HEK293T (cell line): ENCODE measurements around the gene HLA-F.

Source experiments
- ARNT ChIP-seq: fragments of 450-650 bp; IDR thresholded peaks from 2 replicates; pipeline ENCODE4 v1.6.1; 2017; ENCODE audit warnings: mild to moderate bottlenecking
- BHLHE40 ChIP-seq: fragments of 450-650 bp; IDR thresholded peaks from 2 replicates; pipeline ENCODE4 v1.6.1; 2016; ENCODE audit warnings: mild to moderate bottlenecking, moderate library complexity, borderline replicate concordance
- CTBP1 ChIP-seq: fragments of 450-650 bp; IDR thresholded peaks from 2 replicates; pipeline ENCODE4 v1.6.1; 2016; ENCODE audit warnings: borderline replicate concordance
- FOXA1 ChIP-seq: fragments of 450-650 bp; IDR thresholded peaks from 2 replicates; pipeline ENCODE4 v1.6.1; 2016; ENCODE audit warnings: mild to moderate bottlenecking
- FOXK2 ChIP-seq: fragments of 450-650 bp; IDR thresholded peaks from 2 replicates; pipeline ENCODE4 v1.6.1; 2016; ENCODE audit warnings: mild to moderate bottlenecking
- FOXM1 ChIP-seq: fragments of 450-650 bp; IDR thresholded peaks from 2 replicates; pipeline ENCODE4 v1.6.1; 2017; ENCODE audit warnings: mild to moderate bottlenecking, borderline replicate concordance
- HDGF ChIP-seq: fragments of 450-650 bp; IDR thresholded peaks from 2 replicates; pipeline ENCODE4 v1.6.1; 2017; ENCODE audit warnings: antibody characterized with exemption, borderline replicate concordance
- L3MBTL2 ChIP-seq: fragments of 450-650 bp; conservative IDR thresholded peaks from 2 replicates; pipeline ENCODE4 v1.6.1; 2016; ENCODE audit warnings: mild to moderate bottlenecking
- LEF1 ChIP-seq: fragments of 450-650 bp; IDR thresholded peaks from 2 replicates; pipeline ENCODE4 v1.6.1; 2017; ENCODE audit warnings: mild to moderate bottlenecking, borderline replicate concordance
- PKNOX1 ChIP-seq: fragments of 450-650 bp; IDR thresholded peaks from 2 replicates; pipeline ENCODE4 v1.6.1; 2016
- SP1 ChIP-seq: fragments of 450-650 bp; IDR thresholded peaks from 2 replicates; pipeline ENCODE4 v1.6.1; 2017
- SUZ12 ChIP-seq: fragments of 450-650 bp; IDR thresholded peaks from 2 replicates; pipeline ENCODE4 v1.6.1; 2016; ENCODE audit warnings: mild to moderate bottlenecking
- TARDBP ChIP-seq: fragments of 450-650 bp; IDR thresholded peaks from 2 replicates; pipeline ENCODE4 v1.6.1; 2016
- ZNF384 ChIP-seq: fragments of 450-650 bp; IDR thresholded peaks from 2 replicates; pipeline ENCODE4 v1.6.1; 2016

- TF ChIP-seq HDGF (no peak), FOXM1 (no peak), SUZ12 (no peak), SP1 (no peak), ZNF384 (no peak), FOXK2 (no peak), TARDBP (no peak), LEF1 (no peak), FOXA1 (no peak), ARNT (no peak), PKNOX1 (no peak), L3MBTL2 (no peak), CTBP1 (no peak), BHLHE40 (no peak)
Measured at GRCh38 chr6:29730575-29731126, 7.4 kb downstream of the HLA-F start.
